ENCODE measurements around the gene ZNF48. TPM values are rescaled to one million over a fixed set of nuclear protein-coding genes. Genes with fewer than 3 reads are reported as not detected.

Gene ZNF48
- polyA plus RNA-seq (2014; cell fraction: cytosol; rRNA removed), result 35.7 and 36.2 TPM in 2 replicates
- polyA plus RNA-seq (2014; cell fraction: nucleus; rRNA removed), result 28.7 and 38.1 TPM in 2 replicates

- peak; percentile 94 for DNase-seq (ENCODE audit: low spot score)
Observed at GRCh38 chr16:30395155-30395991, at the start of gene ZNF48. ZNF48 (plus strand) TSS chr16:30395420; CDS start chr16:30395795, 375 bp downstream.

- DNase-seq (ENCODE audit: low spot score), result no peak
Observed at GRCh38 chr16:30346286-30346685, 48.9 kb upstream of the ZNF48 start.

GRCh38 chr16:30348113-30348512 lies 47.1 kb upstream of the ZNF48 start:
- DNase-seq (ENCODE audit: low spot score), result no peak

GRCh38 chr16:30348929-30349328 lies 46.3 kb upstream of the ZNF48 start:
- no peak for DNase-seq (ENCODE audit: low spot score)

GRCh38 chr16:30349675-30350074 lies 45.5 kb upstream of the ZNF48 start:
- DNase-seq (ENCODE audit: low spot score), result no peak

- DNase-seq (ENCODE audit: low spot score), result no peak
Observed at GRCh38 chr16:30350134-30350871, 44.9 kb upstream of the ZNF48 start.

GRCh38 chr16:30351001-30351441 lies 44.2 kb upstream of the ZNF48 start:
- no peak for DNase-seq (ENCODE audit: low spot score)

- DNase-seq (ENCODE audit: low spot score), result no peak
Observed at GRCh38 chr16:30351586-30352419, 43.4 kb upstream of the ZNF48 start.

- DNase-seq (ENCODE audit: low spot score), result no peak
Observed at GRCh38 chr16:30352488-30353401, 42.5 kb upstream of the ZNF48 start.

- DNase-seq (ENCODE audit: low spot score), result no peak
Observed at GRCh38 chr16:30353438-30354129, 41.6 kb upstream of the ZNF48 start.

- DNase-seq (ENCODE audit: low spot score), result no peak
Observed at GRCh38 chr16:30354423-30355143, 40.6 kb upstream of the ZNF48 start.

- peak; percentile 100 for DNase-seq (ENCODE audit: low spot score)
Observed at GRCh38 chr16:30355144-30355953, 39.9 kb upstream of the ZNF48 start, which contains the start of gene CD2BP2. CD2BP2 (minus strand) TSS chr16:30355308; CDS start chr16:30354681, 627 bp downstream.

GRCh38 chr16:30355954-30356308 lies 39.3 kb upstream of the ZNF48 start:
- DNase-seq (ENCODE audit: low spot score), result no peak

- DNase-seq (ENCODE audit: low spot score), result no peak
Observed at GRCh38 chr16:30356401-30357084, 38.7 kb upstream of the ZNF48 start.

- no peak for DNase-seq (ENCODE audit: low spot score)
Observed at GRCh38 chr16:30357085-30357714, 38.0 kb upstream of the ZNF48 start.

GRCh38 chr16:30357715-30358576 lies 37.3 kb upstream of the ZNF48 start:
- no peak for DNase-seq (ENCODE audit: low spot score)
